Activated CD4-positive, CD25-positive, alpha-beta regulatory T cell treated with anti-CD3 and anti-CD28 coated beads, Interleukin-2, amount 50 U/mL, for 72 hours (primary cell): ENCODE results near the gene GVQW3.

ENCODE experiments used
- DNase-seq: peaks from one replicate; pipeline ENCODE4 v3.0.0; 2021

The GVQW3 gene

DNA sequence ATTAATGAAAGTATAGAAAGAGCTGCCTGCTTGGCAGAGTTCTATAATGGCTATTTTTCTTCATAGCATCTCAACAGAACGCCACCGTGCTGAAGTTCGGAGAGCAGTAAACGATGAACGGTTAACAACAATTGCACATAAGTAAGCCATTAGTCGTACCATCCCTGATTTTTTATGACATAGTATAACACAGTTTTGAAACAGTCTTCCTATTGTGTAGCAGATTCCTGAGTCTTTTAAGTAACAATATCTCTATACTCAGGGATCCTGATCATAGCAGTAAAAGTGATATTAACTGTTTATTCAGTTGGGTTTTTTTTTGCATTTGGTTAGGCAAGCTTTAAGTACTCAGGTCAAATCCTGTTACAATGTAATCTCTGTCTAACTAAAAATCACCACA is 72.1 kb downstream of the GVQW3 start:
- no peak for DNase-seq

- DNase-seq, result no peak
Measured at GRCh38 chr11:76455331-76455730, 74.2 kb downstream of the GVQW3 start.

DNA sequence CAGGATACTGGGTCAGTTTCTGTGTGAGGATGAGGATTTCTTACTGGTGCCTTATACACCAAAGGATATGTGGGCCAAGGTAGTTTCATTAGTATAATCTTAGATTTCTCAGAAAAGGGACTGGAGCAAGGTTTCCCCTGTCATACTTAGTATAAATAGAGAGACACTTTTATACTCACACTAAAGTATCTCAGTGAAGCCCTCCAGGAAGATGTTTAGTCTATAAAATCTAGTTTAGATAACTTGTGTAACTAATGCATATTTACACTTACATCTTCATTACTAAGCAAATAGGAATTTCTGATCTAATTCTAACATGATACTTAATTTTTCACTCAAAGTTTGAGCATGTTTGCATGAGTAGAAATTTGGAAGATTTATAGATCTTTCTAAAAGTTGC is 74.8 kb downstream of the GVQW3 start:
- no peak for DNase-seq

- DNase-seq, result no peak
Measured at GRCh38 chr11:76456571-76456970, 75.4 kb downstream of the GVQW3 start.
